GM12878 (cell line): Measurements from ENCODE around the gene EPB41. TPM values are rescaled to one million over a fixed set of nuclear protein-coding genes. Genes with fewer than 3 reads are reported as not detected.

ENCODE experiments used
- ATAC-seq: fragments of 200-7000 bp; cut with Tn5 transposase; 3 replicates; pipeline ENCODE4 v1.9.1; 2020; ENCODE audit warnings: mild to moderate bottlenecking, moderate library complexity
- BruUV-seq: library from RNA; stranded (reverse); fragments of 400-500 nt; replicated peaks from 2 replicates; lab custom pipeline; 2021; lab: Mats Ljungman, UMichigan
- CTCF ChIA-PET: fragments of 300-600 bp; sonication (Branson Sonifier 250); formaldehyde crosslinking; extraction: SDS; loops from one replicate; lab custom pipeline; 2021; ENCODE audit warnings: inconsistent platforms; lab: Yijun Ruan, JAX
- POLR2A ChIA-PET: fragments of 350-600 bp; formaldehyde crosslinking; extraction: SDS; loops from one replicate; lab custom pipeline; 2021; ENCODE audit warnings: inconsistent platforms; lab: Charles Lee
- RAD21 ChIA-PET: fragments of 300-600 bp; sonication (Branson Sonifier 250); formaldehyde crosslinking; loops from one replicate; lab custom pipeline; 2023; ENCODE audit warnings: antibody characterized with exemption; ENCODE audit not compliant: unreplicated experiment; lab: Charles Lee
- SMC1A ChIA-PET: fragments of 300-600 bp; sonication (Branson Sonifier 250); formaldehyde crosslinking; loops from one replicate; lab custom pipeline; 2023; ENCODE audit not compliant: unreplicated experiment, uncharacterized antibody; lab: Charles Lee
- DNase-seq: peaks from one replicate; pipeline ENCODE4 v3.0.0-alpha.2; 2011; ENCODE audit warnings: low read depth, low spot score
- FAIRE-seq: peaks from 3 replicates; lab custom pipeline; 2011; peaks lifted over from hg19 to GRCh38; lab: Jason Lieb, UNC
- H2AFZ ChIP-seq: 2 replicates; pipeline ENCODE4 v1.6.0; 2011; ENCODE audit warnings: low read depth, low read length, control low read depth; ENCODE audit not compliant: control insufficient read depth
- H3K27ac ChIP-seq: 2 replicates; pipeline ENCODE4 v1.5.1; 2011; ENCODE audit warnings: control low read depth; ENCODE audit not compliant: control insufficient read depth, insufficient read depth
- H3K27me3 ChIP-seq, 2 experiments: replicated peaks in 1 of 2; 2 replicates each; pipeline versions ENCODE4 v1.6.0 to v1.6.1; 2011; ENCODE audit warnings: low read length in 1 of 2; ENCODE audit not compliant: control insufficient read depth in 2 of 2, insufficient read depth in 2 of 2
- H3K36me3 ChIP-seq, 2 experiments: 2 replicates each; pipeline ENCODE4 v1.5.1; 2011; ENCODE audit warnings: low read length in 1 of 2; ENCODE audit not compliant: control insufficient read depth in 2 of 2, insufficient read depth in 2 of 2
- H3K4me1 ChIP-seq: 2 replicates; pipeline ENCODE4 v1.6.1; 2011; ENCODE audit warnings: mild to moderate bottlenecking, low read length, moderate library complexity, mixed read lengths; ENCODE audit not compliant: control insufficient read depth, insufficient read depth
- H3K4me2 ChIP-seq: 2 replicates; pipeline ENCODE4 v1.6.0; 2011; ENCODE audit warnings: control low read depth; ENCODE audit not compliant: control insufficient read depth, insufficient read depth
- H3K4me3 ChIP-seq: fragments of 200-600 bp; sonication (generic); 2 replicates; pipeline ENCODE4 v1.5.1; 2016
- H3K79me2 ChIP-seq: 2 replicates; pipeline ENCODE4 v1.6.0; 2011; ENCODE audit warnings: low read length; ENCODE audit not compliant: control insufficient read depth, insufficient read depth
- H3K9ac ChIP-seq: 2 replicates; pipeline ENCODE4 v1.8.0; 2011; ENCODE audit warnings: low read length, control low read depth, mixed read lengths; ENCODE audit not compliant: control insufficient read depth, insufficient read depth
- H3K9me3 ChIP-seq: replicated peaks from 3 replicates; pipeline ENCODE4 v1.5.1; 2011; ENCODE audit warnings: mild to moderate bottlenecking, low read length; ENCODE audit not compliant: control insufficient read depth, insufficient read depth
- H4K20me1 ChIP-seq: 2 replicates; pipeline ENCODE4 v1.6.0; 2011; ENCODE audit not compliant: control insufficient read depth, insufficient read depth
- CBX5 ChIP-seq: sonication (generic); IDR thresholded peaks from 2 replicates; pipeline ENCODE4 v1.6.1; 2016; ENCODE audit warnings: low read depth, moderate library complexity, mild to moderate bottlenecking, inconsistent platforms
- EZH2 ChIP-seq: IDR thresholded peaks from 2 replicates; pipeline ENCODE4 v1.6.1; 2012; ENCODE audit warnings: low read depth, mild to moderate bottlenecking, control low read depth, inconsistent platforms, low read length, borderline replicate concordance; ENCODE audit not compliant: control insufficient read depth
- GATAD2B ChIP-seq: fragments of 450-650 bp; conservative IDR thresholded peaks from 2 replicates; pipeline ENCODE4 v1.6.1; 2017; ENCODE audit warnings: low read depth, mild to moderate bottlenecking, moderate library complexity
- IKZF1 ChIP-seq: fragments of 450-650 bp; conservative IDR thresholded peaks from 2 replicates; pipeline ENCODE4 v1.6.1; 2017; ENCODE audit warnings: antibody characterized with exemption, mild to moderate bottlenecking
- IKZF2 ChIP-seq, 2 experiments: fragments of 450-650 bp; IDR thresholded peaks; 2 replicates each; pipeline ENCODE4 v1.6.1; 2017; ENCODE audit warnings: mild to moderate bottlenecking in 2 of 2, moderate library complexity in 2 of 2
- JUND ChIP-seq: IDR thresholded peaks from 2 replicates; pipeline ENCODE4 v1.6.1; 2012; ENCODE audit warnings: low read depth, mild to moderate bottlenecking, low read length, improper control_type of control experiment, moderate library complexity
- MYB ChIP-seq: fragments of 150-350 bp; IDR thresholded peaks from 2 replicates; pipeline ENCODE4 v1.6.1; 2014; ENCODE audit warnings: mild to moderate bottlenecking, low read depth, low read length, borderline replicate concordance
- NBN ChIP-seq: fragments of 450-650 bp; IDR thresholded peaks from 2 replicates; pipeline ENCODE4 v1.6.1; 2016
- PAX5 ChIP-seq: IDR thresholded peaks from 2 replicates; pipeline ENCODE4 v1.6.1; 2011; ENCODE audit warnings: low read depth, low read length, borderline replicate concordance
- POLR2AphosphoS5 ChIP-seq: IDR thresholded peaks from 2 replicates; pipeline ENCODE4 v1.6.1; 2011; ENCODE audit warnings: mild to moderate bottlenecking, low read length, inconsistent platforms
- RAD21 ChIP-seq: IDR thresholded peaks from 2 replicates; pipeline ENCODE4 v1.6.1; 2011; ENCODE audit warnings: mild to moderate bottlenecking, low read depth, low read length, moderate library complexity; ENCODE audit not compliant: insufficient read depth
- SIX5 ChIP-seq: IDR thresholded peaks from 2 replicates; pipeline ENCODE4 v1.6.1; 2011; ENCODE audit warnings: mild to moderate bottlenecking, low read depth, low read length, moderate library complexity; ENCODE audit not compliant: severe bottlenecking
- SMAD1 ChIP-seq: fragments of 450-650 bp; IDR thresholded peaks from 2 replicates; pipeline ENCODE4 v1.6.1; 2018; ENCODE audit warnings: mild to moderate bottlenecking, low read depth; ENCODE audit not compliant: partially characterized antibody
- TCF12 ChIP-seq: IDR thresholded peaks from 2 replicates; pipeline ENCODE4 v1.6.1; 2011; ENCODE audit warnings: low read depth, mild to moderate bottlenecking, low read length
- WGBS: methylation state at CpG from one replicate; pipeline ENCODE4 v1.1.6; 2016; ENCODE audit warnings: low lambda C conversion rate; ENCODE audit not compliant: insufficient replicate concordance, insufficient coverage; ENCODE audit errors: missing lambda C conversion rate; 5-methylcytosine and 5-hydroxymethylcytosine counted together
- in situ Hi-C: fragments of 300-500 bp; cut with MboI; formaldehyde crosslinking; loops from 9 replicates; pipeline ENCODE4 v1.14.3; 2018; ENCODE audit warnings: mixed read lengths
- intact Hi-C: fragments of 100-400 bp; cut with micrococcal nuclease; formaldehyde crosslinking; loops from one replicate; pipeline ENCODE4 v1.14.2; 2022; ENCODE audit not compliant: unreplicated experiment
- polyA plus RNA-seq, 11 experiments: library from polyadenylated mRNA; depleted of rRNA in 4 of 11; unstranded in 6 of 11; stranded (reverse) in 5 of 11; fragments of >200 nt; fragmentation: Nextera tagmentation in 4 of 11; fragmentation: Illumina TruSeq in 1 of 11; extraction: Ambion mirVana in 4 of 11; extraction: Trizol in 1 of 11; gene quantifications; 1 replicate in 1 of 11; 2 replicates in 10 of 11; pipeline versions ENCODE4 v1.2.1 to v1.2.3, GENCODE V29; 2011 to 2016; ENCODE audit warnings: inconsistent platforms in 2 of 11, missing spikeins in 2 of 11, low read depth in 1 of 11
- total RNA-seq, 4 experiments: library from RNA; depleted of rRNA in 3 of 4; stranded (reverse); fragments of >200 nt in 3 of 4; fragmentation: Illumina TruSeq in 1 of 4; extraction: Trizol in 1 of 4; gene quantifications; 2 replicates each; pipeline versions ENCODE4 v1.2.1 to v1.2.3, GENCODE V29; 2013 to 2021
- TF ChIP-seq, protein P1 (sequence below): IDR thresholded peaks from 2 replicates; pipeline ENCODE4 v1.6.1; 2012; ENCODE audit warnings: mild to moderate bottlenecking, low read depth, low read length
- TF ChIP-seq, protein P2 (sequence below): IDR thresholded peaks from 2 replicates; pipeline ENCODE4 v1.6.1; 2012; ENCODE audit warnings: low read depth, low read length, improper control_type of control experiment

EPB41 gene
- total and polyA plus RNA-seq, 10 of the 15 experiments (the other 5 are each of a cell fraction or from before 2014, with no cell fraction given) = 1.1 to 77.6 (median 58.8) TPM

DNA sequence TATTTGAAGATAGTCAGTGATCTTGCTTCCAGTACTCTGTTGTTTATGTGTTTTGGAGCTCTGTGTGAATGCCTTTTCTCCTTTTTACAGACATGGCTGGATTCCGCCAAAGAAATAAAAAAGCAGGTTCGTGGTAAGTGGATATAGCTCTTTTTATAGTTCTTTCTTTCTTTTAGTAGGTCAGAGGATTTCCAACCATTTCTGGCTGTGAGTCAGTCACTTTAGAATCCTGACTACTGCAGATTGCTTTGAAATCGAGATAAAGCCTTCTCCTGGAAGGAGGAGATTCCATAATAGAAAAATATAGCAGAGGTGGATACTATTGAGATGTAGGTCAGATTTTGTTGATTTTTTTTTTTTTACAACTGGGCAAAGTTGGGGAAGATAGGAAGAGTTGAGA, 97.4 kb downstream of the EPB41 start:
- H3K79me2 ChIP-seq = no peaks in the 10 kb centered on the region
- H3K36me3 ChIP-seq = no peaks in the 10 kb centered on the region; a peak in 1 of 4 replicates
- no peak overlapping the region for H2AFZ ChIP-seq
- FAIRE-seq (no peak), DNase-seq (no peak), ATAC-seq (no peak)
- ChIA-PET CTCF (interaction anchor here (0.7 to 0.9 kb wide), 2 partner anchors 130 to 134 kb away, joined by 3 read pairs; no protein-coding TSS in a partner anchor), SMC1A (interaction anchor here (0.6 to 1.2 kb wide), 3 partner anchors 9 to 65 kb away, joined by 3 to 5 read pairs (median 3); no protein-coding TSS in a partner anchor), POLR2A (no interaction called here), RAD21 (no interaction called here)
- no peak overlapping the region for H3K4me3 ChIP-seq
- no peaks in the 10 kb centered on the region for H3K9me3 ChIP-seq
- in situ Hi-C loops = no loop called here
- TF ChIP-seq PAX5 = no peak
- 67% methylated on average over 3 of the region's 3 CpGs for WGBS
- no peak overlapping the region for H3K27ac ChIP-seq
- no peaks in the 10 kb centered on the region for H3K4me1 ChIP-seq
- no peaks in the 10 kb centered on the region for H4K20me1 ChIP-seq
- intact Hi-C loops = no loop called here
- H3K27me3 ChIP-seq = no peaks in the 10 kb centered on the region
- no peak overlapping the region for H3K4me2 ChIP-seq
- no peak overlapping the region for H3K9ac ChIP-seq
- BruUV-seq = no TSS peak

DNA sequence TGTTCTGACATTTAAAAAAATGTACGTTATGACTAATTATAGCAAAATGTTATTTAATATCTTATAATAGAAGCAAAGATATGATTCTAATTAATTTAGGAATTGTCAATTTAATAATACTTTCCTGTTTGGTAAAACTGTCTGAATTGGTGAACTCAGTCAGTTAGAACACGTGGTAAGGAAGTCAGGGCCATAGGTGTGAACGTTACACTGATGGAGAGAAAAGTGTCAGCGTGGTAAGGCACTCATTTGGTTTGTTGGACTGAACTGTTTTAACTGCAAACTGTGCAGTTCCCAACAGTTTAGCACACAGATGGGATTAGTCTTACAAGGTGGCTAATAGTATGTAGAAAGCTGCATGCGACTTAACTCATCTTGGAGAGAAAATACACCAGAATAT, 102.9 kb downstream of the EPB41 start:
- 85% methylated on average over 5 of the region's 5 CpGs for WGBS
- in situ Hi-C loops (no loop called here), intact Hi-C loops (no loop called here)
- Histone ChIP-seq H3K9me3 (no peaks in the 10 kb centered on the region), H2AFZ (no peak overlapping the region), H3K27ac (no peak overlapping the region), H3K27me3 (no peaks in the 10 kb centered on the region), H3K4me3 (no peak overlapping the region), H4K20me1 (no peaks in the 10 kb centered on the region), H3K36me3 (peaks cover 0 to 3% of the 10 kb centered on the region in 2 experiments; a peak in 1 of 4 replicates), H3K4me2 (no peak overlapping the region), H3K79me2 (no peaks in the 10 kb centered on the region), H3K4me1 (no peaks in the 10 kb centered on the region), H3K9ac (no peak overlapping the region)
- no peak for DNase-seq
- CTCF ChIA-PET = no interaction called here
- no peak for FAIRE-seq
- POLR2A ChIA-PET = no interaction called here
- BruUV-seq = no TSS peak
- RAD21 ChIA-PET = no interaction called here
- no peak for ATAC-seq
- SMC1A ChIA-PET = interaction anchor here (0.7 kb wide), 1 partner anchor 17 kb away, joined by 3 read pairs; no protein-coding TSS in a partner anchor
- TF ChIP-seq SIX5 = no peak
- no peak for TF ChIP-seq CBX5
- no peak for TF ChIP-seq JUND
- TF ChIP-seq, protein P1, sequence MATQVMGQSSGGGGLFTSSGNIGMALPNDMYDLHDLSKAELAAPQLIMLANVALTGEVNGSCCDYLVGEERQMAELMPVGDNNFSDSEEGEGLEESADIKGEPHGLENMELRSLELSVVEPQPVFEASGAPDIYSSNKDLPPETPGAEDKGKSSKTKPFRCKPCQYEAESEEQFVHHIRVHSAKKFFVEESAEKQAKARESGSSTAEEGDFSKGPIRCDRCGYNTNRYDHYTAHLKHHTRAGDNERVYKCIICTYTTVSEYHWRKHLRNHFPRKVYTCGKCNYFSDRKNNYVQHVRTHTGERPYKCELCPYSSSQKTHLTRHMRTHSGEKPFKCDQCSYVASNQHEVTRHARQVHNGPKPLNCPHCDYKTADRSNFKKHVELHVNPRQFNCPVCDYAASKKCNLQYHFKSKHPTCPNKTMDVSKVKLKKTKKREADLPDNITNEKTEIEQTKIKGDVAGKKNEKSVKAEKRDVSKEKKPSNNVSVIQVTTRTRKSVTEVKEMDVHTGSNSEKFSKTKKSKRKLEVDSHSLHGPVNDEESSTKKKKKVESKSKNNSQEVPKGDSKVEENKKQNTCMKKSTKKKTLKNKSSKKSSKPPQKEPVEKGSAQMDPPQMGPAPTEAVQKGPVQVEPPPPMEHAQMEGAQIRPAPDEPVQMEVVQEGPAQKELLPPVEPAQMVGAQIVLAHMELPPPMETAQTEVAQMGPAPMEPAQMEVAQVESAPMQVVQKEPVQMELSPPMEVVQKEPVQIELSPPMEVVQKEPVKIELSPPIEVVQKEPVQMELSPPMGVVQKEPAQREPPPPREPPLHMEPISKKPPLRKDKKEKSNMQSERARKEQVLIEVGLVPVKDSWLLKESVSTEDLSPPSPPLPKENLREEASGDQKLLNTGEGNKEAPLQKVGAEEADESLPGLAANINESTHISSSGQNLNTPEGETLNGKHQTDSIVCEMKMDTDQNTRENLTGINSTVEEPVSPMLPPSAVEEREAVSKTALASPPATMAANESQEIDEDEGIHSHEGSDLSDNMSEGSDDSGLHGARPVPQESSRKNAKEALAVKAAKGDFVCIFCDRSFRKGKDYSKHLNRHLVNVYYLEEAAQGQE = no peak
- no peak for TF ChIP-seq GATAD2B
- no peak for TF ChIP-seq IKZF1
- TF ChIP-seq, protein P2, sequence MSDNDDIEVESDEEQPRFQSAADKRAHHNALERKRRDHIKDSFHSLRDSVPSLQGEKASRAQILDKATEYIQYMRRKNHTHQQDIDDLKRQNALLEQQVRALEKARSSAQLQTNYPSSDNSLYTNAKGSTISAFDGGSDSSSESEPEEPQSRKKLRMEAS = no peak
- no peak for TF ChIP-seq EZH2
- no peak for TF ChIP-seq SMAD1
- TF ChIP-seq MYB = no peak
- no peak for TF ChIP-seq RAD21
- TF ChIP-seq POLR2AphosphoS5 = no peak
- no peak for TF ChIP-seq IKZF2 (IDR thresholded peaks at IDR 0.05)
- TF ChIP-seq NBN = no peak
- TF ChIP-seq TCF12 = no peak
